NCI-H460 (cell line): ENCODE results near the gene JPH2. TPM values are rescaled to one million over a fixed set of nuclear protein-coding genes. Genes with fewer than 3 reads are reported as not detected.

Experiments used
- DNase-seq: peaks from one replicate; pipeline ENCODE4 v3.0.0-alpha.2; 2016; ENCODE audit warnings: low read depth; ENCODE audit errors: extremely low read depth
- total RNA-seq: library from RNA; depleted of rRNA; stranded (reverse); fragments of >200 nt; shearing (Covaris generic); gene quantifications from 2 replicates; pipeline ENCODE4 v1.2.3, GENCODE V29; 2014

Gene JPH2
- total RNA-seq, 1 experiment from 2014 or later = 1.4 TPM

DNA sequence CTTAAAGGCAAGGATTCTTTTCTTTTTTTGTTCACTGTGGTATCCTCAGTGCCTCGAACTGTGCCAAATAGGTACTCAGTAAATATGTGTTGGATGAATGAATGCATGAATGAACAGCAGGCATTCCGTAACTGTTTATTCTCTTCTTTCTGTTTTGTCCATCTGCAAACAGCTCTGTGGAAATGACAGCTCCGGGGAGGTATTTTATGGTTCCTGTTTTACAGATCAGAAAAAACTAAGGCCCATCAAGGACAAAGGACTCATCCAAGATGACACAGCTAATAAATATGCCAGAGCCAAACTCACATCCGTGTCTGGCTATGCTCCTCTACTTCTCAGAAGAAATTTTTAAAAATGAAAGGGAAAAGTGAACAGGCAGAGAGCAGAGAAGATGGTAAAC, 21.0 kb downstream of the JPH2 start:
- DNase-seq = no peak

DNA sequence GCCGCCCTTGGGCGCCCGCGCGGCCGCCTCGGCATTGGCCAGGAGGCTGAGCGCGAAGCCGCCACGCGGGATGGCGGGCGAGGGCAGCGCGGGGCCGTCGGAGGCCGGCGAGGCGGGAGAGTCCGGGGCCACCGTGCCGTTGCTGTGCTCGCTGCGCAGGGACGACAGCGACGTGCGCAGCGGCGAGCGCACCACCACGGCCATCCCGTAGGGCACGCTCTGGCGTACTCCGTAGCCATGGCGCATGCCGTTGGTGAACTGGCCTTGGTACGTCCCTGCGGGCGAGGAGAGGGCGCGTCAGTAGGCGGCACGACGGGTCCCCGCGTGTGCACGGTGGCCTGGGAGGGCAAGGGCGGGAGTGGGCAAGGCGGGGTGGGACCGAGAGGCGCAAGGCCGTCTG, 26.9 kb downstream of the JPH2 start:
- DNase-seq = no peak

DNA sequence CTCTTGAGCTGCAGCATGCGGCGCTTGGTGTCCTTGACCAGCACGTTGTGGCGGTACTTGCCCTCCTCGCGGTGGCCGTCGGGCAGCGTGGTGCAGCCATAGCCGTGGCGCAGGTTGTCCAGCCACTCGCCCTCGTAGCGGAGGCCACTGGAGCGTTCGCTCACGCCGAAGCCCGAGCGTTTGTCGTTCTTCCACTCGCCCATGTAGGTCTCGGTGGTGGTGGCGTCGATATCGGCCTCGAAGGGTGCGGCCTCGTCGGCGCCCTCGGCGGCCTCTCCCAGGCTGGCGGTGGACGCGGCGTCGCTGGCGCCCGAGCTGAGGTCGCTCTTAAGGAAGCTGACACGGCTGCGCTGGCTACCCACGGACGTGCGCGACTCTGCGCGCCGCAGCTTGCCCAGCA, 27.3 kb downstream of the JPH2 start:
- DNase-seq = no peak

DNA sequence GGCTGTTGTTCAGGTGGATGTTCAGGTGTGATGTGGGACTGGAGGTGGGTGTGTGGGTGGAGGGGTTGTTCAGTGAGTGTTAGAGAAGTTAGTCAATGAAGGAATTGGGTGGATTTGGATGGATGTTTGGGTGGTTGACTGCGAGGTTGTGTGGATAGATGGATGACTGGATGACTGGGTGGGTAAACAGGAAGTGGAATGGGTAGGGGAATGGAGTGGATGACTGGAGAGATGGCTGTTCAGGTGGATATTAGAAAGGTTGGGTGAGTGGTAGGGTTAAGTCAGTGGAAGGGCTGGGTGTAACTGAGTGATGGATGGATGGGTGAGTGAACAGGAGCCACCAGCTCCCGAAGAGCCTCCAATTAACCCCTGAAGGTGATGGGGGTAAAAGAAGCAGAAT, 27.9 kb downstream of the JPH2 start:
- no peak for DNase-seq

DNA sequence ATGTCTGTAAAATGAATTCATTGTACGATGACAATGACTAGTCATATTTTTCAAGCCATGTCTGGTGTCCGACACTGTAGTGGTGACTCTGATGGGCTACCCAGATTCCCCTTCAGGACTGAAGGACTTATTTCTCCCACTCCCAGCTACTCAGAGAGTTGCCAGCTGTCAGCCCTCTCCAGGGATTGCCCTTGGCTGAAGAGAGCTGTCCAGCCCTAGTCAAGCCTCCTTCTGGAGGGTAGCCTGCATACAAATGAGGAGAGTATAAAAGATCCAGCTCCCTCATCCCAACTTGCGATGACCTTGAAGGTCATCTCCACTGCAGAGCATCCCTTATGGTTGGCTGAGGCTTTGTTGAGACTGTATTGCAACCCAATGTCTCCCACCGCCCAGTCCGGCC, 29.9 kb downstream of the JPH2 start:
- DNase-seq = no peak

DNA sequence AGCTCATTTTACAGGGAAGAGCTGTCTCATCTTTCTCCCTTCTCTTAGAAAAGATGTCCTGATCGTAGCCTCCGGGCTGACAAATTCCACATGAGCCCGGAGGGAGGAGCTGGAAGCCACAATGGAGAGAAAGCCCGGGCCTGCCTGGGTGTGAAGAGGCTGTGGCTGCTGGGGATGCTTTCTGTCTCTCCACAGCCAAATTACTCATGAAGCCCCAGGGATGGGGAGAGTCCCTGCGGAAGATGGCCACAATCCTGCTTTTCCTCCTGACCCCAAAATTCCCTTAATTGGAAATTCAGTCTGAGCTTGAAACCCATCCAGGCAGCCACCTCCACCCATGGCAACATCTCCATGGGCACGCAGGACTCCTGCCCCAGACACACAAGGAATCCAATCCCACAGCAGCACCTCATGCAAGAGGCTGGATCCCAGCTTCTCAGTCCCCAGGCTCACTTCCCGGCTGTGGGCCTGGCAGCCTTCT, 32.4 kb downstream of the JPH2 start:
- DNase-seq = no peak

DNA sequence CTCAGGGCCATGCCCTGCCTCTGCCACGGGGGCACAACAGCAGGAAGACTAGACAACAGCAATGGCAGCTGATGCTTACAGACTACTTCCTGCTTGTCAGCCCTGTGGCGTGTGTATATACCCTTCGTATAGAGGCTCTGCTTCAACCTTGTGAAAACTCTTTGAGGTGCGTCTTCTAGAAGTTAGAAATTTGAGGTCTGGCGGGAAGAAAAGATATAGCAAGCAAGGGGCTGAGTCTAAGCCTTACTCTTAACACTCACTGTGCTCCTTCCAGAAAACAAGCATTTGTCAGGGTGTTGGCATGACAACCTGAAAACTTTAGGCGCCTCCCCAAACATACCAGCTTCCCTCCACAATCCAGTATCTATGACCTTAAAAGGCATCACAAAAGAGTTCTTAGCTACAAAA, 33.3 kb downstream of the JPH2 start:
- no peak for DNase-seq

DNA sequence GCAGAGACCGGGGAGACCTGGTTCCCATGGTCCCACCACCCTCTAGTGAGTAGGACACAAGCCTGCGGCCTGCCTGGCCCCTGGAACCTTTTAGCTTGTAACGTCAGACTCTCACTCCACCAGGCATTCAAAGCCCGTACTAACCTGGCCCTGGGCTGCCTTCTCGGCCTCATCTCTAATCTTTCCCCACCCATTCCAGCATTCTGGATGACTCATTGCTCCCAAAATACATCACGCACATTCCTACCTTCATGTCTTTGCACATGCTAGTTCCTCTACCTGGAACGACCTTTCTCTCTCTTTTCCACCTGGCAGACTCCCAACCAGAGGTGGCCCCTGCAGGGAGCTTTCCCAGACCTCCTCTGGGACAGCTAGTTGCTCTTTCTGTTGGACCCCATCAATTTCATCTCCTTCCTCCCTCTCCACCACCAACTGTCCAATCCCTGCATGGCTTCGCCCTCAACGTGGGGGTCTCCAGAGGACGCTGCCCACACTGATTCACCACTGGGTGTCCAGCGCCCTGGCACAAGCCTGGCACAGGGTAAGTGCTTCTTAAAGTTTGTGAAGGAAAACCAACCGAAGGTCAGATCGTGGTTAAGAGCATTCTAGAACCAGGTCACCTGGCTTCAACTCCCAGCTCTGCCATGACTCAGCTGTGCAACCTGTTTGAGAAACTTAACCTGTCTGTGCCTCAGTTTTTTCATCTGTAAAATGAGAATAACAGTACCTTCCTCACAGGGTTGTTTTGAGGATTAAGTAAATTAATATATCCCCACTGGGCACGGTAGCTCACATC, 35.2 kb downstream of the JPH2 start:
- no peak for DNase-seq

DNA sequence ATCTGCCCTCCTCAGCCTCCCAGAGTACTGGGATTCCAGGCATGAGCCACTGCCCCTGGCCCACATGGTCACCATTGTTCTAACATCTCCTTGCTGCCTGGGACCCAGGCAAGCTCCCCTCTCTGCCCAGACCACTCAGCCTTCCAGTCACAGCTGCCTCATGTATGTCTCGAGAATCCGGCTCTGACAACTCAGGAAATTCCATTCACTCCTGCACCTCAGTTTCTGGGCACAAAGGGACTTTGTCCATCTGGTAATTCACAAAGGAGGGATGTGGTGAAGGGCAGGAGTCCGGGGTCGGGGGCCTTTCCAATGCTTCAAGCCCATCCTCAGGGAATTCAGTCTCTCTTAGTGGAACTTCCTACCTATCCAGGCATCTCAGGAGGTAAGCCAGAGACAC, 40.7 kb downstream of the JPH2 start:
- no peak for DNase-seq

DNA sequence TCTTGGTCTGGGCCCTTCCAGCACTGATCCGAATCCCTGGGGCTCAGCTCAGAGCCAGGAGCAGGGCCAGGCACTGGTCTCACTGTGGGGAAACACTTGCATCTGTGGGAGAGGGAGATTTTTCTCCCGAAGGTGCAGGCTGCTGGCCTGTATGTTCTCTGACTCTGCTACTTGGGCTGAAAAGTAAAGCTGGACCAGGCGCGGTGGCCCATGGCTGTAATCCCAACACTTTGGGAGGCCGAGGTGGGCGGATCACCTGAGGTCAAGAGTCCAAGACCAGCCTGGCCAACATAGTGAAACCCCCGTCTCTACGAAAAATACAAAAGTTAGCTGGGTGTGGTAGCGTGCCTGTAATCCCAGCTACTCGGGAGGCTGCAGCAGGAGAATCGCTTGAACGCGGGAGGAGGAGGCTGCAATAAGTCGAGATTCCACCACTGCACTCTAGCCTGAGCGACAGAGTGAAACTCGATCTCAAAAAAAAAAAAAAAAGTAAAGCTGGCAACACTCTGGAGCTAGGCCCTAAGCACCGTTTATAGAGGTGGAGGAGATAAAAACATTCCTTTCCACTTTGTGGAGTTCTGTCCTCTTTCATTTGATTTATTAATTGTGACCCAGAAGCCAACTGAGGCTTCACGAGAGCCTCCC, 41.7 kb downstream of the JPH2 start:
- no peak for DNase-seq

DNA sequence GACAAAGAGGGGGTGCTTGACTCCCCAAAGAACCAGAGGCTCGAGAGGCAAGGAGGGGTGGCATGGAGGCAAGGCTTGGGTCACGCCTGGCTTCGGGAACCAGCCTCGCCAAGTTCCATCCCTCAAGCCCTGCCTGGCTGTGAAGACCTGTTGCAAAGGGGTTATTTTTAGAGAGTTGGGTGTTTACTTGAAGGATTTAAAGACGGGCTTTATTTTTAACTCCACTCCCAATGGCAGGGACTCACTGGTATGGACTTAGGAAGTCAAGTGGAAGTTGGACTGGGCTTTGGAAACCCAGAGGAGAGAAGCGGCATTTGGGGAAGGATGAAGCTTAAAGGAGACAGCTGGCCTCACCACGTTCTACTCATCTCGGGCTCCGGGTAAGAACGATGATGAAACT, 43.1 kb downstream of the JPH2 start:
- no peak for DNase-seq

DNA sequence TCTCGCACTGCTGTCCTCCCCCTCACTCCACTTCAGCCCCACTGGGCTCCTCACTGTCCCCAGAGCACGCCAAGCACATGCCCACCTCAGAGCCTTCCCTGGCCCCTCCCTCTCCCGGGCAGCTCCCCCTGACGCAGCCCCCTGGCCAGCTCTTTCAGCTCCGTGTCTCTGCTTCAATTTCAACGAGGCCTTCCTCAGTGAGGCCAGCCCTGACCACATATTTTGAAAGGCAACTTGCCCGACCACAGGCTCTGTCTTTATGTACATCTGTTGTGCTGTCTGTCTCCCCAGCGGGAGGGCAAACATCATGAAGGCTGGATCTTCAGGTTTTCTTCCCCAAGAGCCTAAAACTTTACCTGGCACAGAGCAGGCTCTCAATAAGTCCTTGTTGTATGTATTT, 44.6 kb downstream of the JPH2 start:
- DNase-seq = no peak

DNA sequence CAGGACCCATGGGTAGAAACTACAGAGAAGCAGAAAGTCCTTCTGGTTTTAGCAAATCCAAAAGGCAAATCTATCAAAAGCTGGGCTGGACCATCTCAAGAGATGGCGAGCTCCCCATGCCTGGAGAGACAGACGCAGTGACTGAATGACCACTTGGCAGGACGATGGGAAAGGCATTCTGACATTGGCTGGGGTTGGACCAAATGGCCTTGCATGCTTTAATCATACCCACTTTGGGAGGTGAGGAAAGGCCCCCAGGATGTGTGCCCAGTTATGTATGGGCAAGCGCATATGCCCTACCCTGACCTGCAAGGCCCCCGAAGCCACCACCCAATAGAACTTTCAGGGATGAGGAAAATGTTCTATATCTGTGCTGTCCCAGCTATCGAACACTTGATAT, 45.1 kb downstream of the JPH2 start:
- no peak for DNase-seq

DNA sequence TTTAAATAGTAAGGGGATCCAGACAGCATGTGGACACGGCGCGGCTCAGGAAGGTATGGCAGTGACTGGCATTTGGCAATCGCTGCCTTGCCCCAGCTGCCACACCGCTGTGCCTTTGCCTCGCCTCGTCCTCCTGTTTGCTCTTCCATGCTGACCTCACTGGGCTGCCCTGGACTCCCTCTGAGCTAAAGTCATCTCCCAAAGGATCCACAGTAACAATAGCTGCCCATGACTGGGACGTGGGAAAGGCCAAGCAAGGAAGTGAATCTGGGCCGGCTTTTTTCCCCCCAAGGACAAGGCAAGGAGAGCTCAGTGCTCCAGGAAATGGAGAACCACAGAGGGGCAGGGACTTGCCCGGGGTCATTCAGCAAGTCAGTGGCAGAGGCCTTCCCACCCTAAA, 48.1 kb downstream of the JPH2 start:
- DNase-seq = no peak

DNA sequence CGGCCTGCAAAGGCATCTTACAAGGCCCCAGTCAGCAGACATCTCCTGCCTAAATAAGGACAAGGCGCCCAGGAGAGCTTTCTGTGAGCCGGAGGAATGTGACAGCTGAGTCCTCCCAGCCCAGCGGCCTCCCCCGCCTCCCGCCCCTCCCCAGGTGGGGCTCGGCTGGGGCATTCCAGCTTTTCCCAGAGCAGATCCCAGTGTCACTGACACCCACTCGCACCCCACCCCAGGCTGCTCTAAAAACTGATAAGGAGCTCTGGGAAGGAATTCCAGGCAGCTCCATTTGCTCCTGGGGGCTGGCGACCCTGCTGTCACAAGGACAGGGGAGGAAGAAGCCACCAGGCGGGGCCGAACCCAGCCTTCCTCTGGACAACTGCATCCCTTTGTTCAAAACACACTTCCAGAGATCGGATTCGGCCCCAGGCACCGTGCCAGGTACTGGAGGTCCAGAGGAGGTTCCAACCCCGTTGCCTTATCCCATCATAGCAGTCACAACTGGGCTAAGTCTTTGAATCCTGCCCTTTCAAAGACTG, 49.7 kb downstream of the JPH2 start:
- DNase-seq = no peak

DNA sequence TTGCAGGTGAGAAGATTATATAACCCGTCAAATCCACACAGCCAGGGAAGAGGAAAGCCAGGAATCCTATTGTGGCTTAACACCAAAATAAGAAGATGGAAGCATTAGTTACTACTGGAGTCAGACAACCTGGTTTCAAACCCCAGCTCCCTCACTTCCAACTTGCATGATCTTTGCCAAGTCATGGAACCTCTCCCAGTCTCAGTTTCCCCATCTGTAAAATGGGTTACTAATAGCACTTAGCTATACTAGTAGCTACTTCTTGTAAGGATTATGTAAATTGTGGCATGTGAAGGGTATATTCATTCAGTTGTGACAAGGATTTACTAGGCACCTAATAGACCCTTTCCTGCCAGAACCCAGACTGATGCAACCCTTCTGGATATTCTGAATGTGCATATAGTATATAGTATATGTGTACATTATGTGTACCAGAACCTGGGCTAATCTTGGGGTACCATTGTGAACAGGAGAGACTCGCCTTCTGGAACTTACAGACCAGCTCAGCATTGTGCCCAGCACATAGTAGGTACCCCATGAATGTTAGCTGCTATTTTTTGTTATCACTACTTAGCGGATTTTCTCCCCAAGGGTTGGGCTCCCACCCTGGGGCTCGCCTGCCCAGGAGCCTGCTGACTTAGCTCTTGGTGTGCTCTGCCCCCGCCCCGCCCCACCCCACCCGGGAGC, 50.3 kb downstream of the JPH2 start:
- no peak for DNase-seq

DNA sequence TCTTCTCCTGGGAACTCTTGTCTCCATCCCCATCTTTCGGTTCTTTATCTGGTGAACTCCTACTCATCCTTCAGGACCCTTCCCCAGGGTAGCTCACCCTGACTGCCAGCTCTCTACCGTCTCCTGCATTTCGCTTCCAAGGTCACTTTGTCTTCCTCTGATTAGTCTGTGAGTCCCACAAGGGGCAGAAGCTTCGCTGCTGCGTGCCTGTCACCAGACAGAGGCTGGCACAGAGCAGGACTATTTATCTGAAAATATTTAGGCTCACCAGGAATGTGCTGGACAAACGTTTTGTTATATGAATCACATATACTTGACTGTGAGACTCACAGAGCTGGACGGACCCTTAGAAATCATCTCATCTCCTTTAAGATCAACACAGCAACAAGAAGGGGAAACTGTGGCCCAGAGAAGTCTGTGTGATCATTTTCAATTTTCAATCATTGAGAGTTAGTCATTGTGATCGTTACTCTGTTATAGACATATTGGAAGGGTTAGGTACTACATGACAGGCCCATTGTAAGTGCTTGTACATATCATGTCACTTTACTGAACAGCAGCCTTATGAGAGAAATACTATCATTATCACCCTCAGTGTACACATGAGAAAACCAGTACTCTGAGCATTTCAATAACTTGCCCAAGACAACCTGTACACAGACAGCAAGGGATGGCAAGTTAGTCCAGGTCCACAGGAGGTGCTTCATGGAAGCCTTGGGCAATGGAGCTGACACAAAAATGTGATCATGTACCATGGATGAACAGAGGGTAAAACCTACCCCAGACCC, 51.4 kb downstream of the JPH2 start:
- no peak for DNase-seq

DNA sequence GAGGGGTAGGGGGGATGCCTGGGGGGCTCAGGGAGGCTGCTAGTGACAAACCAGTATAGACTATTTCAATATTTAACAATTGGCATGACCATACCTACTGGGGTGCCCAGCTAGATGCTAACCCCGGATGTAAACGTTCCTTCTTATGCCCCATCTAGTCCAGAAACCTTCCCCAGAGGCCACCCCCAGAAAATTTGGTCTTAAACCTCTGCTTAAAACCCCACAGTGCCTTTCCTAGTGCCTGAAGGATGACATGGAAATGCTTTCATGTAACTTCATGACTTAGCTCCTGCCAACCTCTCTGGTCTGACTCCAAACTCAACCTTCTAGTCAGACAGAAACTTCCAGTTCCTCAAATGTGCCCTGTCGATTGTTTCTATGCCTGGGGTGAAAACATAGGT, 52.0 kb downstream of the JPH2 start:
- DNase-seq = no peak

DNA sequence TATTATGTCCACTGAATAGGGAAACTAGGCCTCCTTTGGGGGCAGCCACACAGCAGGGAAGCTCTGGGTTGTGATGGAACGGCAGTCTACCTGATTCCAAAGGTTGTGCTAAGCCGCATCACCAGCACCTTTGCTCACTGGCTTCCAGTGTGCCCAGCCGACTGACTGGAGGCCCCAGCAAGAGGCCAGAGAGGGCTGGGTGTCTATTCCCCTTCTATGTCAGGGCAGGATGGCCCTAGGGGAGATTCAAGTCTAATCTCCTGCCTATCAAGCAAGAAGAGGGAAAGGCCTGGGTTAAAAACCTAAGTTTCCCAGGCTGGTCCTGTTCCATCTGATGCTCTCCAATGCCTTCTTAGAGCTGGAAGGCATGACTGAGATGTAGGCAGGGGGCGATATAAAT, 53.6 kb downstream of the JPH2 start:
- DNase-seq = no peak

DNA sequence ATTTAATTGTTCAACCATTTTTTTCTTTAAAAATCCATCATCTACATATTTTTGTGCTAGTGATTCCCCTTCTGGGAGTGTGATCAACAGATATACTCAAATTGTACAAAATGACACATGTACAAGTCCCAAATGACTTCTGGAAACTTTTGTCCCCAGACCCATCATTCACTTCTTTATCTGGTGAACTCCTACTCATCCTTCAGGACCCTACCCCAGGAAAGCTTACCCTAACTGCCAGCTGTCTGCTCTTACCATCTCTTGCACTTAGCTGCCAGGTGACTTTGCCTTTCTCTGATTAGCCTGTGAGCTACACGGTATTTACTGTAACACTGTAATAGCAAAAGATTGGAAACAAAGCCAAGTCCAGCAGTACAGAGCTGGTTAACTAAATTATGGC, 55.3 kb downstream of the JPH2 start:
- no peak for DNase-seq
